Tibial artery (tissue), 4 donors: Measurements from ENCODE around the gene YJEFN3.
A peak's percentile ranks its signal among the peaks of the same experiment; 100 is the strongest.

Experiments
- DNase-seq, 2 donors: peaks; one replicate each; pipeline ENCODE4 v3.0.0-alpha.2; 2019
- H3K27ac ChIP-seq, 2 donors: fragments of 200-600 bp; sonication (generic) in 1 of 2; 1 replicate in 1 of 2; 2 replicates in 1 of 2; pipeline ENCODE4 v1.5.1; 2018 to 2019; ENCODE audit warnings: mild to moderate bottlenecking in 1 of 2
- H3K27me3 ChIP-seq, 2 donors: fragments of 200-600 bp; sonication (generic) in 1 of 2; one replicate each; pipeline versions ENCODE4 v1.5.1 to v1.6.0; 2016 to 2019
- H3K36me3 ChIP-seq, 3 donors: fragments of 200-600 bp; sonication (generic) in 2 of 3; one replicate each; pipeline ENCODE4 v1.5.1; 2016 to 2019; ENCODE audit warnings: mild to moderate bottlenecking in 2 of 3
- H3K4me1 ChIP-seq, 4 donors: fragments of 200-600 bp; sonication (generic) in 2 of 4; 1 replicate in 3 of 4; 2 replicates in 1 of 4; pipeline ENCODE4 v1.5.1; 2016 to 2019
- H3K4me3 ChIP-seq, 2 donors: fragments of 200-600 bp; sonication (generic) in 1 of 2; 1 replicate in 1 of 2; 2 replicates in 1 of 2; pipeline ENCODE4 v1.5.1; 2018 to 2019; ENCODE audit warnings: mild to moderate bottlenecking in 2 of 2
- H3K9me3 ChIP-seq, 3 donors: fragments of 200-600 bp; sonication (generic) in 1 of 3; one replicate each; pipeline ENCODE4 v1.5.1; 2016 to 2019
- CTCF ChIP-seq, 2 experiments: fragments of 200-600 bp in 1 of 2; fragments of 450-650 bp in 1 of 2; IDR thresholded peaks; one replicate each; pipeline ENCODE4 v1.5.1; 2017 to 2019; ENCODE audit warnings: antibody characterized with exemption in 2 of 2, mild to moderate bottlenecking in 1 of 2, moderate library complexity in 1 of 2
- intact Hi-C: fragments of 100-400 bp; cut with DNase I; formaldehyde crosslinking; loops from one replicate; pipeline ENCODE4 v1.15.0; 2023; ENCODE audit warnings: low total_unique reads

YJEFN3 gene

GRCh38 chr19:19486343-19487076 is 42.2 kb upstream of the YJEFN3 start:
- H3K4me3 ChIP-seq: no peak overlapping the region
- intact Hi-C loops: no loop called here
- no peak for TF ChIP-seq CTCF (IDR thresholded peaks at IDR 0.05)
- no peak for DNase-seq
- peaks cover 0 to 53% (median 29%) of the 10 kb centered on the region in 4 donors for H3K4me1 ChIP-seq
- H3K27ac ChIP-seq: peak overlapping the region in 1 of 2 donors; percentile 86
- H3K36me3 ChIP-seq: peaks cover 0 to 10% (median 0%) of the 10 kb centered on the region in 3 donors
- H3K9me3 ChIP-seq: no peaks in the 10 kb centered on the region
- H3K27me3 ChIP-seq: no peaks in the 10 kb centered on the region

- H3K4me1 ChIP-seq: peaks cover 0 to 53% (median 29%) of the 10 kb centered on the region in 4 donors
- H3K9me3 ChIP-seq: no peaks in the 10 kb centered on the region
- no peak for TF ChIP-seq CTCF (IDR thresholded peaks at IDR 0.05)
- DNase-seq: no peak
- peaks cover 0 to 18% (median 1%) of the 10 kb centered on the region in 3 donors for H3K36me3 ChIP-seq
- H3K27me3 ChIP-seq: no peaks in the 10 kb centered on the region
- intact Hi-C loops: no loop called here
- H3K27ac ChIP-seq: peak overlapping the region; percentile 78 to 86
- no peak overlapping the region for H3K4me3 ChIP-seq
Observed at GRCh38 chr19:19487077-19487949, 41.4 kb upstream of the YJEFN3 start.

- Histone ChIP-seq H3K27ac (peak overlapping the region; percentile 78 to 86), H3K4me1 (peaks cover 0 to 50% (median 29%) of the 10 kb centered on the region in 4 donors)
- TF ChIP-seq CTCF (IDR thresholded peaks at IDR 0.05): no peak
Observed at GRCh38 chr19:19487950-19488874, 40.5 kb upstream of the YJEFN3 start.

GRCh38 chr19:19488875-19489690 is 39.6 kb upstream of the YJEFN3 start:
- DNase-seq: peak; percentile 84 to 93
- no peaks in the 10 kb centered on the region for H3K9me3 ChIP-seq
- intact Hi-C loops: no loop called here
- H3K4me1 ChIP-seq: peaks cover 0 to 50% (median 29%) of the 10 kb centered on the region in 4 donors
- H3K27ac ChIP-seq: peak overlapping the region; percentile 78 to 86
- H3K4me3 ChIP-seq: peak overlapping the region; percentile 32 to 37
- H3K36me3 ChIP-seq: peaks cover 13 to 28% (median 19%) of the 10 kb centered on the region in 3 donors
- no peak for TF ChIP-seq CTCF (IDR thresholded peaks at IDR 0.05)
- H3K27me3 ChIP-seq: no peaks in the 10 kb centered on the region

More at GRCh38 chr19:19487950-19488874, 40.5 kb upstream of the YJEFN3 start:
- intact Hi-C loops: no loop called here
- Histone ChIP-seq H3K4me3 (peak overlapping the region in 1 of 2 donors; percentile 37), H3K36me3 (peaks cover 8 to 22% (median 10%) of the 10 kb centered on the region in 3 donors), H3K27me3 (no peaks in the 10 kb centered on the region), H3K9me3 (no peaks in the 10 kb centered on the region)
- no peak for DNase-seq
